Loucy (cell line): Measurements from ENCODE around the gene ANKFY1.
A peak's percentile ranks its signal among the peaks of the same experiment; 100 is the strongest.

Experiments used
- H2AFZ ChIP-seq: fragments of 200-600 bp; sonication (generic); 2 replicates; pipeline ENCODE4 v1.6.0; 2016; ENCODE audit warnings: antibody characterized with exemption, mild to moderate bottlenecking, low read length, moderate library complexity
- H3F3A ChIP-seq: fragments of 200-600 bp; 2 replicates; pipeline ENCODE4 v1.6.0; 2016; ENCODE audit warnings: antibody characterized with exemption, low read depth, mild to moderate bottlenecking
- H3K27me3 ChIP-seq: fragments of 200-600 bp; sonication (generic); 2 replicates; pipeline ENCODE4 v1.6.1; 2014; ENCODE audit warnings: low read length, mild to moderate bottlenecking; ENCODE audit not compliant: insufficient read depth, poor library complexity, severe bottlenecking
- H3K36me3 ChIP-seq: fragments of 200-600 bp; sonication (generic); 2 replicates; pipeline ENCODE4 v1.6.1; 2016; ENCODE audit warnings: low read length; ENCODE audit not compliant: insufficient read depth
- H3K4me1 ChIP-seq: fragments of 200-600 bp; sonication (generic); 2 replicates; pipeline ENCODE4 v1.5.1; 2014; ENCODE audit warnings: low read length, mild to moderate bottlenecking; ENCODE audit not compliant: insufficient read depth, poor library complexity, severe bottlenecking
- H3K4me2 ChIP-seq: fragments of 200-600 bp; sonication (generic); 2 replicates; pipeline ENCODE4 v1.6.0; 2014; ENCODE audit warnings: antibody characterized with exemption, low read length, low read depth, mild to moderate bottlenecking; ENCODE audit not compliant: poor library complexity, severe bottlenecking
- H3K4me3 ChIP-seq: fragments of 200-600 bp; sonication (generic); 2 replicates; pipeline ENCODE4 v1.5.1; 2014; ENCODE audit warnings: low read length, mild to moderate bottlenecking, mixed read lengths; ENCODE audit not compliant: poor library complexity, severe bottlenecking
- H3K79me2 ChIP-seq: fragments of 200-600 bp; sonication (generic); 2 replicates; pipeline ENCODE4 v1.6.1; 2014; ENCODE audit warnings: low read length; ENCODE audit not compliant: insufficient read depth
- H3K9ac ChIP-seq: fragments of 200-600 bp; sonication (generic); 2 replicates; pipeline ENCODE4 v1.6.0; 2014; ENCODE audit warnings: mild to moderate bottlenecking, low read depth, low read length, moderate library complexity; ENCODE audit not compliant: poor library complexity, severe bottlenecking
- H3K9me2 ChIP-seq: fragments of 200-600 bp; sonication (generic); replicated peaks from 2 replicates; pipeline ENCODE4 v1.6.1; 2016; ENCODE audit warnings: low read depth, low read length, mixed read lengths
- H3K9me3 ChIP-seq: fragments of 200-600 bp; sonication (generic); 2 replicates; pipeline ENCODE4 v1.6.1; 2014; ENCODE audit warnings: mild to moderate bottlenecking, antibody characterized with exemption, low read length, low read depth; ENCODE audit not compliant: insufficient read depth
- H4K20me1 ChIP-seq: fragments of 200-600 bp; sonication (generic); 2 replicates; pipeline ENCODE4 v1.6.0; 2014; ENCODE audit warnings: antibody characterized with exemption, low read length, mild to moderate bottlenecking; ENCODE audit not compliant: insufficient read depth, poor library complexity, severe bottlenecking
- EZH2phosphoT487 ChIP-seq: fragments of 200-600 bp; IDR thresholded peaks from 2 replicates; pipeline ENCODE4 v1.6.1; 2018; ENCODE audit warnings: antibody characterized with exemption, mild to moderate bottlenecking, moderate library complexity, borderline replicate concordance
- TF ChIP-seq, protein P1 (sequence below): fragments of 200-600 bp; sonication (generic); conservative IDR thresholded peaks from 2 replicates; pipeline ENCODE4 v1.5.1; 2014; ENCODE audit warnings: mild to moderate bottlenecking, antibody characterized with exemption, low read length

Gene ANKFY1

GRCh38 chr17:4204710-4205173, 59.0 kb downstream of the ANKFY1 start:
- Histone ChIP-seq H3K4me3 (no peak overlapping the region), H3K9me2 (no peaks in the 10 kb centered on the region), H3F3A (no peaks in the 10 kb centered on the region), H3K36me3 (peaks cover 66% of the 10 kb centered on the region; the same call in 1 of the 2 replicates), H3K27me3 (no peaks in the 10 kb centered on the region), H3K9me3 (no peaks in the 10 kb centered on the region), H3K79me2 (0 out of 2 replicates have a peak, but pooled peaks cover 2% of the 10 kb centered on the region), H3K4me2 (no peak overlapping the region), H2AFZ (no peak overlapping the region), H3K4me1 (peaks cover 2% of the 10 kb centered on the region), H4K20me1 (no peaks in the 10 kb centered on the region), H3K9ac (no peak overlapping the region)
- no peak for TF ChIP-seq EZH2phosphoT487
- TF ChIP-seq, protein P1, sequence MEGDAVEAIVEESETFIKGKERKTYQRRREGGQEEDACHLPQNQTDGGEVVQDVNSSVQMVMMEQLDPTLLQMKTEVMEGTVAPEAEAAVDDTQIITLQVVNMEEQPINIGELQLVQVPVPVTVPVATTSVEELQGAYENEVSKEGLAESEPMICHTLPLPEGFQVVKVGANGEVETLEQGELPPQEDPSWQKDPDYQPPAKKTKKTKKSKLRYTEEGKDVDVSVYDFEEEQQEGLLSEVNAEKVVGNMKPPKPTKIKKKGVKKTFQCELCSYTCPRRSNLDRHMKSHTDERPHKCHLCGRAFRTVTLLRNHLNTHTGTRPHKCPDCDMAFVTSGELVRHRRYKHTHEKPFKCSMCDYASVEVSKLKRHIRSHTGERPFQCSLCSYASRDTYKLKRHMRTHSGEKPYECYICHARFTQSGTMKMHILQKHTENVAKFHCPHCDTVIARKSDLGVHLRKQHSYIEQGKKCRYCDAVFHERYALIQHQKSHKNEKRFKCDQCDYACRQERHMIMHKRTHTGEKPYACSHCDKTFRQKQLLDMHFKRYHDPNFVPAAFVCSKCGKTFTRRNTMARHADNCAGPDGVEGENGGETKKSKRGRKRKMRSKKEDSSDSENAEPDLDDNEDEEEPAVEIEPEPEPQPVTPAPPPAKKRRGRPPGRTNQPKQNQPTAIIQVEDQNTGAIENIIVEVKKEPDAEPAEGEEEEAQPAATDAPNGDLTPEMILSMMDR = no peak

GRCh38 chr17:4204190-4204589, 59.6 kb downstream of the ANKFY1 start:
- Histone ChIP-seq H3K27me3 (no peaks in the 10 kb centered on the region), H3K4me2 (no peak overlapping the region), H3K4me3 (no peak overlapping the region), H2AFZ (no peak overlapping the region), H3K79me2 (no peaks in the 10 kb centered on the region), H4K20me1 (no peaks in the 10 kb centered on the region), H3K4me1 (peaks cover 2% of the 10 kb centered on the region), H3K9ac (no peak overlapping the region), H3K36me3 (peaks cover 61% of the 10 kb centered on the region; the same call in 1 of the 2 replicates), H3K9me2 (no peaks in the 10 kb centered on the region), H3F3A (no peaks in the 10 kb centered on the region), H3K9me3 (no peaks in the 10 kb centered on the region)
- no peak for TF ChIP-seq EZH2phosphoT487

- no peak overlapping the region for H3K9ac ChIP-seq
- no peak overlapping the region for H3K4me2 ChIP-seq
- peaks cover 52% of the 10 kb centered on the region; the same call in 1 of the 2 replicates for H3K36me3 ChIP-seq
- no peaks in the 10 kb centered on the region for H3K9me2 ChIP-seq
- no peaks in the 10 kb centered on the region for H3K4me1 ChIP-seq
- no peaks in the 10 kb centered on the region for H4K20me1 ChIP-seq
- no peaks in the 10 kb centered on the region for H3K9me3 ChIP-seq
- no peak overlapping the region for H2AFZ ChIP-seq
- H3K4me3 ChIP-seq = no peak overlapping the region
- H3F3A ChIP-seq = no peaks in the 10 kb centered on the region
- TF ChIP-seq EZH2phosphoT487 = no peak
- TF ChIP-seq, protein P1 = no peak
- H3K27me3 ChIP-seq = no peaks in the 10 kb centered on the region
- H3K79me2 ChIP-seq = no peaks in the 10 kb centered on the region
Measured at GRCh38 chr17:4201226-4201625, 62.6 kb downstream of the ANKFY1 start.

DNA sequence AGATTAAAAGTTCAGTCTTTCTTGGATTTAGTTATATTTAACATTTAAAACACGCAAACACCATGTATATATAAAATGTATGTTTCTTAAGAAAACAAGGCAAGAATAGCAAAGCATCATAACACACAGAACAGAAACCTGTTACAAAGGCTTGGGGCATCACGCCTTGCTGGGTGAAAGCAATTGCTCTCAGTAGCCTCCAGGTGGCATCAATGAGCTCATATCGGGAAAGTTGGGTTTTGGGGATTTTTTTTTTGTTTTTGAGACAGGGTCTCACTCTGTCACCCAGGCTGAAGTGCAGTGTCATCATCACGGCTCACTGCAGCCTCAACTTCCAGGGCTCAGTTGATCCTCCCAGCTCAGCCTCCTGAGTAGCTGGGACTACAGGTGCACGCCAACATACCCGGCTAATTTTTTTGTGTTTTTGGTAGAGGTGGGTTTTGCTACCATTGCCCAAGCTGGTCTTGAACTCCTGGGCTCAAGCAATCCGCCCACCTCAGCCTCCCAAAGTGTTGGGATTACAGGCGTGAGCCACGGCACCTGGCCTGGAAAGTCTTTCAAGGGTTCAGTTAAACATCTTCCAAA, 63.9 kb downstream of the ANKFY1 start:
- H3F3A ChIP-seq = no peaks in the 10 kb centered on the region
- H3K9ac ChIP-seq = no peak overlapping the region
- H2AFZ ChIP-seq = no peak overlapping the region
- no peaks in the 10 kb centered on the region for H3K4me1 ChIP-seq
- peaks cover 51% of the 10 kb centered on the region; the same call in 1 of the 2 replicates for H3K36me3 ChIP-seq
- H3K4me3 ChIP-seq = no peak overlapping the region
- no peak overlapping the region for H3K4me2 ChIP-seq
- no peaks in the 10 kb centered on the region for H3K9me2 ChIP-seq
- H3K27me3 ChIP-seq = no peaks in the 10 kb centered on the region
- no peak for TF ChIP-seq EZH2phosphoT487
- TF ChIP-seq, protein P1 = peak; percentile 76
- no peaks in the 10 kb centered on the region for H3K9me3 ChIP-seq
- H3K79me2 ChIP-seq = no peaks in the 10 kb centered on the region
- no peaks in the 10 kb centered on the region for H4K20me1 ChIP-seq
